ENCODE results near the gene CD58. TPM values are rescaled to one million over a fixed set of nuclear protein-coding genes. Genes with fewer than 3 reads are reported as not detected.

Gene CD58
- total RNA-seq, 2 experiments from 2014 or later = 8.1 to 8.2 TPM

GRCh38 chr1:116521186-116521585, 49.6 kb downstream of the CD58 start:
- Mint-ChIP-seq H3K4me1 (peaks cover 6% of the 10 kb centered on the region), H3K4me3 (no peak overlapping the region), H3K36me3 (peaks cover 5% of the 10 kb centered on the region), H3K27ac (no peak overlapping the region), H3K27me3 (no peaks in the 10 kb centered on the region), H3K9me3 (peaks cover 2% of the 10 kb centered on the region)
- no peak for DNase-seq

DNA sequence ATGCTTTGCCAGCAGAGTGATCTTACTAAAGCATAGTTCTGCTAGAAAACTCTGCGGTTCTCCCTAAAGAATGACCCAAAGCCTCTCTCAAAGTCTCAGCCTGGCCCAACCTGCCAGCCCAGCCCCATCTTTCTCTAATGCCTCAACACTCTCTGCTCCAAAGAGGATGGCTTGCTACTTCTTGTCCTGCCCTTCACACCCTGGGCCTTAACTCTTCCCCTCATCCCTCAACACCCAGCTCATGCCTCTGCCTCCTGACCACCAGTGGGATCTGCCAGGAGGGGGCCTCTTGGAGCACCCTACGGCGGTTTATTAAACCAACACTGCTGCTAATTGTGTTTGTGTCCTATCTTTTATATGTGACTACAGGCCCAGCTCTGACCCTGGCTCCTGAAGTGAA, 52.4 kb downstream of the CD58 start:
- no peaks in the 10 kb centered on the region for H3K9me3 Mint-ChIP-seq
- no peak overlapping the region for H3K27ac Mint-ChIP-seq
- no peak overlapping the region for H3K4me3 Mint-ChIP-seq
- no peaks in the 10 kb centered on the region for H3K27me3 Mint-ChIP-seq
- peaks cover 20% of the 10 kb centered on the region for H3K4me1 Mint-ChIP-seq
- peaks cover 2% of the 10 kb centered on the region for H3K36me3 Mint-ChIP-seq
- DNase-seq = no peak

- no peak overlapping the region for H3K4me3 Mint-ChIP-seq
- H3K27ac Mint-ChIP-seq = no peak overlapping the region
- H3K4me1 Mint-ChIP-seq = peaks cover 22% of the 10 kb centered on the region
- no peaks in the 10 kb centered on the region for H3K27me3 Mint-ChIP-seq
- peaks cover 2% of the 10 kb centered on the region for H3K36me3 Mint-ChIP-seq
- H3K9me3 Mint-ChIP-seq = no peaks in the 10 kb centered on the region
- DNase-seq = no peak
These were observed 54.2 kb downstream of the CD58 start for GRCh38 chr1:116516631-116517030.

GRCh38 chr1:116515702-116516101, 55.1 kb downstream of the CD58 start:
- H3K4me3 Mint-ChIP-seq = peak overlapping the region; percentile 29
- H3K36me3 Mint-ChIP-seq = peaks cover 2% of the 10 kb centered on the region

DNA sequence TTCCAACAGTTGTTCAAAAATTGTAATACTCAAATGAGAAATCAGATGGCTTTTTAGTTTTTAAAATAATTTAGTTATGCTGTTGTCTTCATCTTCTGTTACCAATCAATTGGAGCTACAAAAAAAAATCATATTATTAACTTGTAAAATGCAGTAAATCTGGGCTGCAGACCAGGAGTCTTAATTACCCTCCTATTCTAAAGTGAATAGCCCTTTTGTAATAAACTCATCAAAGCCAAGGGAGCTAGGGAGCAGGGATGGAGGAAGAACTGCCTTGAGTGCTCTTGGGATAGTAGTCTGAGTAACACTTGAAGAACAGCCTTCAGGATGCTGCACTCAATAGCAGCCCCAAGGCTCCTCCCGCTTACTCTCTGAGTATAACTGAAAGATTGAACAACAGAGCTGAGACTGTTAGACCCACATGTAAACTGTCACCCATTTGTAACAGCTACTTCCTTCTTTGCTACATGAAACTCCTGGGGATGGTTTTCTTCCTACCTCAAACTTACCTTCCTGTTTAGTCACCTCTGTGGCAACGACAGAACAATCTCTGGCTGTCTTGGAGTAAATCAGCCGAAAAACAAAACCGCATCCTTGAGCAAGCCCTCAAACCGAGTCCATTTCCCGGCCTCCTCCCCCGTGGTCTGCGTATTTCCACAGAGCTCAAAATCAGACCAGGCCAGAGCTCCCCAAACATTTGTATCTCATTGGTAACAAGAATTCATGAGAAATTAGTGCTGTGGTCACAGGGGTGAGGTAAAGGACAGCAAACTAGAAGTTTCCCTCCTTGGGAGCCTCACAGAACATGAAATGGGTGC, 55.9 kb downstream of the CD58 start:
- H3K4me3 Mint-ChIP-seq = peak overlapping the region; percentile 46
- peaks cover 2% of the 10 kb centered on the region for H3K36me3 Mint-ChIP-seq
- H3K4me1 Mint-ChIP-seq = peaks cover 24% of the 10 kb centered on the region
- peak overlapping the region; percentile 86 for H3K27ac Mint-ChIP-seq
- no peaks in the 10 kb centered on the region for H3K9me3 Mint-ChIP-seq
- DNase-seq = peak; percentile 67
- H3K27me3 Mint-ChIP-seq = no peaks in the 10 kb centered on the region

More at GRCh38 chr1:116515702-116516101, 55.1 kb downstream of the CD58 start:
- Mint-ChIP-seq H3K9me3 (no peaks in the 10 kb centered on the region), H3K27me3 (no peaks in the 10 kb centered on the region), H3K27ac (peak overlapping the region; percentile 86), H3K4me1 (peaks cover 22% of the 10 kb centered on the region)
- no peak for DNase-seq

DNA sequence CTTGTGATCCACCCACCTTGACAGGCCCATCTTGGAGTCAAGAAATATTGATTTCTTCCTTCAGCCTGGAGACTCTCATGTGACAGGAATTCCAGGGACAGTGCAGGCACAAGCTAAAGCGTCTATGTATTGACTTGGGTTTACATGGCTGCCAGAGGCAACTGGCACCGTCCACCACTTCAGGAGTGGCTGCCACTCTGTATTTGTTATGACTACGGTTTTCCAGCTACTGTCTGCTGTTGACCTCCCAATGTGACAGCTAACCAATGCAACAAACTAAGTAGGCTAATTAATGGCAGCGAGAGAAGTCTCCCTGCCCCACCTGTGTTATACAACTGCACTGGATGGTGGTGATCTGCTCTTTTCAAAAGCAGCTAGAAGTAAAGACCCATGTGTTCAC, 56.9 kb downstream of the CD58 start:
- Mint-ChIP-seq H3K4me3 (no peak overlapping the region), H3K9me3 (no peaks in the 10 kb centered on the region), H3K4me1 (peaks cover 30% of the 10 kb centered on the region), H3K36me3 (peaks cover 2% of the 10 kb centered on the region), H3K27ac (no peak overlapping the region), H3K27me3 (no peaks in the 10 kb centered on the region)
- DNase-seq = no peak

DNA sequence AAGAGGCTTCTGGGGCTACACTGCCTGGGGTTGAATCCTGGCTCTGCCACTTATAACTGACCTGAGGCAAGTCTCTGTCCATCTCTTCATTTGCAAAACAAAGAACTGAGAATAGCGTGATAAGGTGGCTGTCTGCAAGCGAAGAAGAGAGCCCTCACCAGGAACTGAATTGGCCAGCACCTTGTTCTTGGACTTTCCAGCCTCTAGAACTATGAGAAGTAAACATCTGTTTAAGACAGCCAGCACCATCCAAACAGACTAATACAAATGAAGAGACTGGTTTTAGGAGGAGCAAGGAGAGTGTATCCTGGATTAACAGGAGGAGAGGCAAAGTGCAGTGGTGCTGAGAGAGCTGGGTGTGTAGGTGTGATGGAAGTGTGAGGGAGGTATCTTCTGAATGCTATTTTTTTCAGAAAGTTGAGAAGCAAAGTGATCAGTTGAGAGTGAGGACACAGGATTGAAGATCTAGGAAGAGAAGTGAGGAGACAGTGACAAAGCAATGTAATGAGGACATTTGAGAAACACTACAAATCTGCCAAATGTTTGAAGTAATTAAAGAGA, 59.3 kb downstream of the CD58 start:
- no peak overlapping the region for H3K4me3 Mint-ChIP-seq
- H3K36me3 Mint-ChIP-seq = peaks cover 2% of the 10 kb centered on the region
- no peak overlapping the region for H3K27ac Mint-ChIP-seq
- H3K4me1 Mint-ChIP-seq = peaks cover 41% of the 10 kb centered on the region
- DNase-seq = no peak
- H3K9me3 Mint-ChIP-seq = no peaks in the 10 kb centered on the region
- no peaks in the 10 kb centered on the region for H3K27me3 Mint-ChIP-seq

DNA sequence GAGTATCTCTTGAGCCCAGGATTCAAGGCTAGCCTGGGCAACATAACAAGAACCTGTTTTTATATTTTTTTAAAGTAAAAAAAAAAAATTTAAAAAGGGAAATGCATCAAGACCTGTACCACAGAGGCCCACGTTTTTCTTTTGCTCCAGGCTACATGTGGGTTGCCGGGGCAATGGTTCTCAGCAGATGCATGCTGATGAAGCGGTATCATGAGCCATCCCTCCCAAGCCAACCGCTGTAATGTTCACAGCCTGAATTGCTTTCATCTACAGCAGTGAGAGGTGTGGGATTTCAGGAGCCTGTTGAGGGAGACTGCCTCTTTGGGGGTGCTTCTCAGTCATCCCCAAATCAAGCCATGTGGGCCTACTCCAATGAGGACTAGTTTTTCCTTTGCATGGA, 60.5 kb downstream of the CD58 start:
- no peaks in the 10 kb centered on the region for H3K9me3 Mint-ChIP-seq
- H3K27me3 Mint-ChIP-seq = no peaks in the 10 kb centered on the region
- peaks cover 31% of the 10 kb centered on the region for H3K4me1 Mint-ChIP-seq
- no peak overlapping the region for H3K4me3 Mint-ChIP-seq
- no peak for DNase-seq
- H3K27ac Mint-ChIP-seq = no peak overlapping the region
- peaks cover 2% of the 10 kb centered on the region for H3K36me3 Mint-ChIP-seq

DNA sequence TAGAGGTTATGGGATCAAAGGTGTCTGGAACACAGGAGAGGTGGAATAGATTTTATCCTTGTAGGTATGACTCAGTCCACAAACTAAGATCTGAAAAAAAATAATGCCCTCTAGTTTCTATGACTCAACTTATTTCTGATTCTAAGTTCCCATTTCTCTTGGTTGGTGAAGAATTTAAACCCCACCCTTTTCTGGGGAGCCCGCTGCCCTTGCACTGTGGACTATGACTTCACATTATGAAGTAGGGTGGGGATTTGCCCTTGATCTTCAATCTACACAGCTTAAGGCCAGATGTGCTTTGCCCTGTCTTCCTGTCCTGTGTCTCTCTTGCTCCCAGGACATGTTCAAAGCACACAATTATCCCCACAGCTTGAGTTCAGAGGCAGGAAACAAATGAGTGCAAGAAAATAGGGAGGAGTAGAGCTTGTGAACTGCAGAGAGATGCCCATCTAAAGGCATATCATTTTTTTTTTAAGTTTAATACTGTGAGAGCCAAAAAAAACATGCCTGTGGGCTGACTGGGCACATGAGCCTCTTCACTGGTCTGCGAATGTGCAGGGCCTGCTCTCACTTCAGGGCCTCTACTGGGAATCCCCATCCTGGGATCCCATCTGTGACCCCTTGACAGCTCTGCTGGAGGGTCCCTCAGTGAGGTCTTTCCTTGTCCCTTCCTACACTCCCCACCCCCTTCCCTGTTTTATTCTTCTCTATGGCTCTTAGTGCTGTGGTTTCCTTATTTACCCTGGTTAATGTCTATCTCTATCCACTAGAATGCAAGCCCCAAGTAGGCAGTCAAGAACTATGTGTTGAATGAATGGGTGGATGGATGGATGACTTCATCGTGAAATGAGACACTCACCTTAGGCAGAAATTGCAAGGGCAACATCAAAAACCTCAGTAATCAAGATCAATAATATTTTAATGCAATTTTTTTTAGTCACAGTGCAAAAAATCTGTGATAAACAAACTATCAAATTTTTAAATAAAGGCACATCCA, 61.5 kb downstream of the CD58 start:
- Mint-ChIP-seq H3K27me3 (no peaks in the 10 kb centered on the region), H3K36me3 (no peaks in the 10 kb centered on the region), H3K27ac (peak overlapping the region; percentile 73), H3K9me3 (no peaks in the 10 kb centered on the region), H3K4me3 (no peak overlapping the region), H3K4me1 (peaks cover 32% of the 10 kb centered on the region)
- DNase-seq = peak; percentile 43

DNA sequence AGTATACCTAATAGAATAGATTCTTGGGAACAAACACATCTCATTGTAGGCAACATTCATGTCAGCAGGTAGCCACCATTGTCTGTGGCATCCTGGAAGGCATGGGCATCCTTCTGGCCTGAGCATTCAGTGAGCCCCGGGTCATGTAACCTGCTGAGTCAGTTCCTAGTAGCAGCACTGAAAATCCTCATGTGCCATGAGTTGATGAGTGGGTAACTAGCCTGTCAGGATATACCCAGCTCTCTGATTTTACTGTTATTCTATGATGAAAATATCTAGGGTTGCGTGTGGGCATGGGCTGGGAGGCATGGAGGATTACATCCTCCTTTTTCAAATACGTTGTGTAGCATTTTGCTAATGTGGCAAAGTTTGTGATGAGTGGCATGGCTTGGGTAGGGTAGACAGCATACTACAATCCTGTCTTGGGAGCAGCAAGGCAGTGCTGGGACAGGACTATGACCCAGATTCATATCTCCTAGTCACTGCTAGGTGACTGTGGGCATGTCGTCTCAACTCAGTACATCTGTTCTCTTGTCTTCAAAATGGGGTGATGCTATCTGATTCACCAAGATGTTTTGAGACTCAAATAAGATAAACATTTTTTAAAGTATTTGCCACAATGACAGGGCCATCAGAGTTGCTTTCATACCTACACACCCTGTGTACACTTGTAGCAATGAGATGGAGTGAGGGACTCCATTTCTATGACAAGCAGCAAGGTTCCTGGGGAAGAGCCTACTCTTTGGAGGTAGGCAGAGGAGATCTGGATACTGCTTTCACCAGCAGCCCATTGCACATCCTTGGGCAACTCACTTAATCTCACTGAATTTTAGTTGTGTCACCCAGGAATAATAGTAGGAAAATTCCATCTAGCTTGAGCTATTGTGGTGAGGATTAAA, 62.5 kb downstream of the CD58 start:
- Mint-ChIP-seq H3K36me3 (no peaks in the 10 kb centered on the region), H3K27me3 (no peaks in the 10 kb centered on the region), H3K4me3 (no peak overlapping the region), H3K9me3 (no peaks in the 10 kb centered on the region), H3K27ac (no peak overlapping the region), H3K4me1 (peaks cover 42% of the 10 kb centered on the region)
- no peak for DNase-seq

DNA sequence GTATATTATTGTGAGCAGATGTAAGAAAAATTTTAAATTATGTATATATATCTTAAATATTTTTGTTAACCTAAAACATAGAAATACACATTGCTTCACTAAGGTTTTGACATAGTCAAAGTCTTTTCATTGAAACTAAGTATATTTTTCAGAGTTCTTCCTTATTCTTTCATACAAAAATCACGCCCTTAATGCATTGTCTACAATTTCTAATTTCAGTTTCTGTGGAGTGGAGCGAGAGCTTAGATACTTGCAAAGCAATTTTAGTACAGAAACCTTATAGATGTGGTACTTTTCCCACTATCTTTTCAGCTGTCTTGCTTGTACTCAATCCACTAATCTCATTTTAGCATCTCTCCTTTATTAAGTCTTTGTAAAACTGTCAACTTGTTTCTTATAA, 63.2 kb downstream of the CD58 start:
- no peaks in the 10 kb centered on the region for H3K27me3 Mint-ChIP-seq
- no peak for DNase-seq
- H3K27ac Mint-ChIP-seq = no peak overlapping the region
- no peaks in the 10 kb centered on the region for H3K36me3 Mint-ChIP-seq
- no peak overlapping the region for H3K4me3 Mint-ChIP-seq
- H3K4me1 Mint-ChIP-seq = peaks cover 47% of the 10 kb centered on the region
- no peaks in the 10 kb centered on the region for H3K9me3 Mint-ChIP-seq

- H3K9me3 Mint-ChIP-seq = no peaks in the 10 kb centered on the region
- no peaks in the 10 kb centered on the region for H3K27me3 Mint-ChIP-seq
- no peak overlapping the region for H3K27ac Mint-ChIP-seq
- peaks cover 50% of the 10 kb centered on the region for H3K4me1 Mint-ChIP-seq
- H3K4me3 Mint-ChIP-seq = no peak overlapping the region
- no peak for DNase-seq
- H3K36me3 Mint-ChIP-seq = no peaks in the 10 kb centered on the region
These were observed 64.5 kb downstream of the CD58 start for GRCh38 chr1:116506132-116507004.

GRCh38 chr1:116504308-116505156, 66.3 kb downstream of the CD58 start:
- no peaks in the 10 kb centered on the region for H3K9me3 Mint-ChIP-seq
- H3K27me3 Mint-ChIP-seq = no peaks in the 10 kb centered on the region
- no peaks in the 10 kb centered on the region for H3K36me3 Mint-ChIP-seq
- H3K27ac Mint-ChIP-seq = peak overlapping the region; percentile 89
- H3K4me1 Mint-ChIP-seq = peaks cover 47% of the 10 kb centered on the region
- H3K4me3 Mint-ChIP-seq = peak overlapping the region; percentile 8
- peak; percentile 82 for DNase-seq

Measured in activated naive CD8-positive, alpha-beta T cell treated with anti-CD3 and anti-CD28 coated beads for 36 hours (primary cell).